Measurements from ENCODE around the gene GAREM1. TPM values are rescaled to one million over a fixed set of nuclear protein-coding genes. Genes with fewer than 3 reads are reported as not detected.
A peak's percentile ranks its signal among the peaks of the same experiment; 100 is the strongest.

Gene GAREM1
- total RNA-seq, 2 experiments from 2014 or later = not detected

DNA sequence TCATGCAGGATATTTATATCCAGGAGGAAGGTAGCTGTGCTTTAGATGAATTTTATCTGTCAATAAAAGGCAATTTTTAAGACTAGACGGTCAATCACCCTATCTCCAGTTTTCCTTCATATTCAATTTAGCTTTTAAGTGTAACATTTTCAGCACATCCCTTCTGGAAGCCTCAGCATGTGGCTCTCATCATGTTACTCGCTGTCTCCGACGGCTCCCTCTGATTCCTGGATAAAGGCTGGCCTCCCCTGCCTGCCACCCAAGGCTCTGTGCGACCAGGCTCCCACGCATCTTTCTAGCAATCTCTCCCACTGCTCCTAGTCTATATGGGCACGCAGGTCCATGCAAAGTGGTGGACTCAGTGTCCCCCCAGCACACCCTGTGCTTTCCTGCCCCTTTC, 196.4 kb downstream of the GAREM1 start:
- H3K36me3 Mint-ChIP-seq = no peaks in the 10 kb centered on the region

DNA sequence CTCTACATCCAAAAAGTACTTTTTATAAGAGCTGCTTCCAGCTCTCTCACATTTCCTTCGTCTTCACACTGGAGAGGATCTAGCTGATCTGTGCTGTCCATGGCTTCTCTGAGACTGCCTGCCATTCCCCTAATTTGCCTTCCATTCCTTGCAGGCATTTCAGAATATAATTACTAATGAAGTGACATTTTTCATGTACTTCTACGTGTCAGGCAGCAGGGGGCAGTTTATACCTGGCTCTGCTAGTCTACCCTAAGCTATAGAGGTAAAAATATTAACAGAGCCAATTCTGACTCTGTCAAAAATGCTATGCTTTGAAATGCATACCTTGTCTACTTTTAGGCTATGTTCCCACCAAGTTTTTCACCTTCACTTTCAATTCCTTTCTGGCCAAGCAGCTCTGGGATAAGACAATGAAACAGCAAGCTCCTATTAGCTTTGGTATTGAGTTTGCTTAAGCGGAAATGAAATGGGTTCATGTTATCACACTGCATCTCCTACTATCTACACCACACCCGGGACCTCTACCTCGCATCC, 198.9 kb downstream of the GAREM1 start:
- peak; percentile 5 for DNase-seq
- no peaks in the 10 kb centered on the region for H3K9me3 Mint-ChIP-seq
- H3K27me3 Mint-ChIP-seq = peaks cover 15% of the 10 kb centered on the region
- no peaks in the 10 kb centered on the region for H3K4me1 Mint-ChIP-seq
- no peak overlapping the region for H3K27ac Mint-ChIP-seq
- H3K4me3 Mint-ChIP-seq = no peak overlapping the region
- H3K36me3 Mint-ChIP-seq = no peaks in the 10 kb centered on the region

More for the DNA sequence above, 196.4 kb downstream of the GAREM1 start:
- H3K9me3 Mint-ChIP-seq = no peaks in the 10 kb centered on the region
- no peak overlapping the region for H3K27ac Mint-ChIP-seq
- peaks cover 18% of the 10 kb centered on the region for H3K27me3 Mint-ChIP-seq
- H3K4me1 Mint-ChIP-seq = peaks cover 4% of the 10 kb centered on the region
- H3K4me3 Mint-ChIP-seq = no peak overlapping the region
- no peak for DNase-seq

DNA sequence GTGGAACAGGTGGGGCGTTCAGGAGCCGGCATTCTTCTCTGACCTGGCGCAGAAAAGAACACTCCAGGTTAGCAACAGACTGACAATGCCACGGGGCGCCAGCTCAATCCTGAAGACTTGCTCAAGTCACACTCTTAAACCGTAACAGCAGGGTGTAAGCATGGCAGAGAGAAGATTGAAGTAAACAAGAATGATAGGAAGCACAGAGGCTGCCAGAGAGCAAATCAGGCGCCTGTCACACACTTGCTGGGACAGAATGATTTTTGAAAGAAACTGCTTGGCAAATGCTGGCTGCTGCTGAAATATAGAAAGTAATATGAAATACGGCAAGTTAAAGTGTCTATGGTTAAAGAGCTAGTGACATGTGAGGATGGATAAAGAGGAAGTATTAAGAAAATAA, 200.3 kb downstream of the GAREM1 start:
- Mint-ChIP-seq H3K4me1 (no peaks in the 10 kb centered on the region), H3K36me3 (no peaks in the 10 kb centered on the region), H3K4me3 (no peak overlapping the region), H3K27ac (no peak overlapping the region), H3K9me3 (no peaks in the 10 kb centered on the region), H3K27me3 (peaks cover 11% of the 10 kb centered on the region)
- no peak for DNase-seq

DNA sequence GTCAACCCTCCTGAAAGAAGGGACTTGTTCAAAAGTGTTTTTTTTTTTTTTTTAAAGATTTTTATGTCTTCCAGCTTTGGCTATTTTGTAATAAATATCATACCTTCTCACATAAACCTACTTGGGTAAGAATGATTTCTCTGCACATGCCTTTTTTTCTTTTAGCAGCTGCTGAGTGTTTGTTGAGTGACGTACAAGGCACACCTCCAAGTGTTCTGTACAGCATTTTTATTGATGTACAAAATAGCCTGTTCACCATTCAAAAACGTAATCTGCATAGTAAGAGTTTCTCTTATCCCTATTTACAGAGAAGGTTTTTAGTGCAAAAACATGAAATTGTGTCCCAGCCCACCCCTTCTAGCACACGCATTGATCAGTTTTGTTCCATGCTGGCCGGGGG, 203.2 kb downstream of the GAREM1 start:
- Mint-ChIP-seq H3K9me3 (no peaks in the 10 kb centered on the region), H3K4me3 (no peak overlapping the region)
- DNase-seq = no peak

DNA sequence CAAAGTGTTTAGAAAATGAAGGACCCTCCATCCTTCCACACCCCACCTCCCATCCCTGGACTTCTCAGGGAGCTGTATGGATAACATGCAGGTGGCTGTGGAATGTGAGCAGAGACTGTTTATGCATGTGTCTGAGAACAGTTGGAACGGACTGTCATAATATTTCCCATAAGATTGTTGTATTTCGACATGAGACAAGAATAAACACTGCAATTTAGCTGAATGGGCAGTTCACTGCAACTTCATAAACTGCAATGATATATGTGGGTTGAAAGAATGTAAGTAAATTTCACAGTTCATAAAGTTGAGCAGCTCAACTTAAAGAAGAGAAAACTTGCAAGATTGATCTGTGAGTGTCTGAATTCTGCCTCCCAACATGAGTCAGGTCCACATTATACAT, 206.3 kb downstream of the GAREM1 start:
- Mint-ChIP-seq H3K27ac (no peak overlapping the region), H3K4me1 (no peaks in the 10 kb centered on the region), H3K4me3 (no peak overlapping the region), H3K9me3 (no peaks in the 10 kb centered on the region), H3K27me3 (peaks cover 15% of the 10 kb centered on the region), H3K36me3 (no peaks in the 10 kb centered on the region)
- DNase-seq = no peak

More for the DNA sequence above, 203.2 kb downstream of the GAREM1 start:
- Mint-ChIP-seq H3K27me3 (peaks cover 15% of the 10 kb centered on the region), H3K36me3 (no peaks in the 10 kb centered on the region), H3K27ac (no peak overlapping the region), H3K4me1 (no peaks in the 10 kb centered on the region)

DNA sequence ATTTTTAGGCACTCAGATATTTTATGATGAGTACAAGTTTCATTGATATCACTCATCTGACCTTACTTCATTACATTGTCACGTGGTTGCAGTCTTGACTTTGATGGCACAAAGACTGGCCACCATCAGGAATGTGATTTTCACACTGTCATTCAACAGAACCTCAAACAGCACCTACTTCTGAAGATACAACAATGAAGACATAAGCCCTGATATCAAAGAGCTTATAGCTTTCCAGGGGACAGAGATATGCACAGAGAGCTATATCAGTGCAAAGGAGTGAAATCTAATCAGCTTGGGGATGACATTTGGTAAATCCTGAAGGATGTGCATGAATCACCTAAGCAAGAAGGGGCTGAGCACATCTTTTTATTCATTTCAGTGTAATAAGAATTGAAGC, 208.6 kb downstream of the GAREM1 start:
- peaks cover 23% of the 10 kb centered on the region for H3K27me3 Mint-ChIP-seq
- H3K27ac Mint-ChIP-seq = no peak overlapping the region
- no peak for DNase-seq
- no peak overlapping the region for H3K4me3 Mint-ChIP-seq
- no peaks in the 10 kb centered on the region for H3K4me1 Mint-ChIP-seq
- no peaks in the 10 kb centered on the region for H3K9me3 Mint-ChIP-seq
- H3K36me3 Mint-ChIP-seq = no peaks in the 10 kb centered on the region

DNA sequence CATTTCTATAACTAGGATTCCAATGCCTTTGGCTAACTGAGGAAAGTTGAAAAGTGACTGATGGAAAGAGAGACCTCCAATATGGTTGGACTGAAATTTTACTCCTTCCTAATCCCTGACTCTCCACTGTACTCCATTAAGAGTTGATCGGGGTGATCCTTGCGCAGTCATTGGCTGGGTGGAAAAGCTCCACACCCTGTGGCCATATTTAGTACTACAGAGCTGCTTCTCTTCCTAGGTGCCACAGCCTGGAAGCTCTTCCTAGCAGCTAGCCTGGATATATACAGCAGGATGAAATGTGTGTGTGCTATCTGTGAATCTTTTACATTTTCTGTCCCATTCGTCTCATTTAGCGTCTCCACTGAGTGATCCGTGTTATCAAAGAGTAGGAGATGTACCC, 209.7 kb downstream of the GAREM1 start:
- Mint-ChIP-seq H3K27me3 (peaks cover 29% of the 10 kb centered on the region), H3K4me1 (no peaks in the 10 kb centered on the region), H3K4me3 (no peak overlapping the region), H3K27ac (no peak overlapping the region), H3K36me3 (no peaks in the 10 kb centered on the region), H3K9me3 (no peaks in the 10 kb centered on the region)
- no peak for DNase-seq

DNA sequence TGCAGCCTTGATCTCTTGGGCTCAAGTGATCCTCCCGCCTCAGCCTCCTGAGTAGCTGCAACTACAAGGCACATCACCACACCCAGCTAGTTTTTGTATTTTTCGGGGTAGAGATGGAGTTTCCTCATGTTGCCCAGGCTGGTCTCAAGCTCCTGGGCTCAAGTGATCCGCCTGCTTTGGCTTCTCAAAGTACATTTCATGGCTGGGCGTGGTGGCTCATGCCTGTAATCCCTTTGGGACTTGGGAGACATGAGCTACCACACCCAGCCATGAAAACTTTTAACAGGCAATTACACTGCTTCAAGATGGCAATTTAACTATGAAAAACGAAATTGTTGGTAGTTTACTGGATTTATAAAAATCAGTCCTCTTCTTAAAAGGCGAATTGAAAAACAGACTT, 211.1 kb downstream of the GAREM1 start:
- H3K9me3 Mint-ChIP-seq = no peaks in the 10 kb centered on the region
- H3K27me3 Mint-ChIP-seq = peaks cover 25% of the 10 kb centered on the region
- DNase-seq = no peak
- no peak overlapping the region for H3K4me3 Mint-ChIP-seq
- H3K27ac Mint-ChIP-seq = no peak overlapping the region
- H3K4me1 Mint-ChIP-seq = no peaks in the 10 kb centered on the region
- H3K36me3 Mint-ChIP-seq = no peaks in the 10 kb centered on the region

DNA sequence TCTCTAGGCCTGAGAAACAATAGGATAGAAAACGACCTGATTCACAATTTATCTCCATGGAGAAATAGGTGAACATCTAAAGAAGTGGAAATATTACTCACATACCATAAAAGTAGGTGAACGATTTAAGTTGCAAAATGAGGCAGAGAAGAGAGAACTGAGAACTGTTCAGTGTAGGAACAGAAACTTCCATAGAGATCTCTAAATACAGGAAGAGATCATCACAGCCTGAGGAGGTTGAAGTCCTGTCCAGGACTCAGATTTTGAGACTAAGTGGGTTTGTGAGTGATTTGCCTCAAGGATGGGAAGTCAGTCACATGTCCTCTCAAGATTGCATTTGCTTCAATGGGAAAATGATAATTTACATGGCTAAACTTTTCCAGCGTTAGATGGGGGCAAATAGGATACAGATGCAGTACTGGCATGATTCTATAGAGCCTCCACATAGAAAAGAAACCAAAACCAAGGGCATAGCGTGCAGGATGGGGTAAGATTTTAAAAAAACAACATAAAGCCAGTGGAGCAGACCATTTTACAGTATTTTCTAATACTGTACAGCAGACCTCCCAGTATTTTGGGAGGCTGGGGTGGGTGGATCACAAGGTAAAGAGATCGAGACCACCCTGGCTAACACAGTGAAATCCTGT, 212.0 kb downstream of the GAREM1 start:
- Mint-ChIP-seq H3K27ac (no peak overlapping the region), H3K4me3 (no peak overlapping the region), H3K4me1 (no peaks in the 10 kb centered on the region), H3K27me3 (peaks cover 21% of the 10 kb centered on the region), H3K36me3 (no peaks in the 10 kb centered on the region), H3K9me3 (no peaks in the 10 kb centered on the region)
- no peak for DNase-seq

DNA sequence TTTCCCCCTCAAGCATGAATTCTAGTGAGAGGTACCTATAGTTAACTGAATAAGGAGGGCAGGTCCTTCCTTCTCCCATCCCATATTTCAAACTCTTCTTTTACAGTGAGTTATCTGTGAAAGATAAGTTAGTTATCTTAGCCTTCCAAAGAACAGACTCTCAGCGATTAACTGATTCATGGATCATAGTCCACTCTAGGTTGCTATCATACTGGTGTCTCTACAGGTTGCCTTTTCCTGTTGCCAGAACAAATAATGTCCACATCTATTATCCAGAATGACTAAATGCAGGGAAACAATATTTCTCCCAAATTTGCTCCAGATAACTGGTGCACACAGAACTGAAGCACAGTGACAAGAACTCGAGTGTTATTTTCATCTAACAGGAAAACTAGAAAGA, 212.5 kb downstream of the GAREM1 start:
- no peaks in the 10 kb centered on the region for H3K9me3 Mint-ChIP-seq
- H3K4me1 Mint-ChIP-seq = no peaks in the 10 kb centered on the region
- H3K36me3 Mint-ChIP-seq = no peaks in the 10 kb centered on the region
- no peak overlapping the region for H3K4me3 Mint-ChIP-seq
- DNase-seq = no peak
- no peak overlapping the region for H3K27ac Mint-ChIP-seq
- H3K27me3 Mint-ChIP-seq = peaks cover 21% of the 10 kb centered on the region

DNA sequence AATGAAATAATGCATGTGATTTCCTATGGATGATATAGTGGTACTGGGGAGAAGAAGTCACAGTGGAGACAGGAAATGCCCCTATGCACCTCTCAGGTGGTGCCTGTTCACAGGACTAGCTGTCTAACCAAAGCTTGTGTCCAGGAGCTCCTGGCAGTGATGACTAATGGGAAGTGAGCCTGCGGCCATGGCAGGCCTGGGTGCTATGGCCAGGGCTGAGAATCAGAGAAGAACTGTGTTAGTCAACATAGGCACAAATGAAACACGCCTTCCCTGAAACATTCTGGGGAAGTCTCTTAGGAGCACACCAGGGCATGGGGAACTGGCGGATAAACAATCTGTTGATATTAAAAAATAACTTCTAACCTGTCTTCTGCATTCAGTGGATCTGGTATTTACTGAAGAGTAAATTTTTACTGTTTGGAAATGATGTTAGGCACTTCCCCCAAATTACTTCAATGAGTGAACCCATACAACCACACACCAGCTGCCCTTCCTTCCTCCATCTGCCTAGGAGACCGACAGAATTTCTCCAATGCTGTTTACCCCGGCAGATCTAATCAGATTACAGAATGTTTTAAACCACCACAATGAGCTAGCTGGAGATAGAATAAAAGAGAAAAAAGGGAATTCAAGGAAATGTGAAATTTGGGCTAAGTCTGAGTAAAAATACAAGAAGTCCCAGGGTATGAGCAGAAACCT, 213.4 kb downstream of the GAREM1 start:
- H3K4me1 Mint-ChIP-seq = no peaks in the 10 kb centered on the region
- H3K36me3 Mint-ChIP-seq = no peaks in the 10 kb centered on the region
- no peak overlapping the region for H3K27ac Mint-ChIP-seq
- DNase-seq = no peak
- H3K9me3 Mint-ChIP-seq = no peaks in the 10 kb centered on the region
- no peak overlapping the region for H3K4me3 Mint-ChIP-seq
- H3K27me3 Mint-ChIP-seq = peaks cover 21% of the 10 kb centered on the region

DNA sequence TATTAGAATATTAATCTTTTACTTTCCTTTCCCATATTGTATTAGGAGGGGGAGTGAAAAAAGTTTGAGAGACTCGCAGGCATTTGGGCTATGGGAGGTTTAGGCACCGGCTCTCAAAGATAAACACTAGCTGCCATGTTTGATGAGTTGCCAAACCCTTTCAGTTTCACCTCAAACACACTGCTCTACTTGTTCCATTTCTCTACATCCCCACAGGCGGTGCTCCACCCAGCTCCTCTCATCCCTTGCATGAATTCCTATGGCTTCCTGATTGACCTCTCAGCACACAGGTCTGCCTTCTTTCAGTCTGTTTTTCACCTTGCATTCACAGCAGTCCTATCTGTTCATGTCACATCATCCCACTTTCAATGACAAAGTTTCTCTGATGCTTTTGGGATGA, 215.1 kb downstream of the GAREM1 start:
- peaks cover 17% of the 10 kb centered on the region for H3K27me3 Mint-ChIP-seq

DNA sequence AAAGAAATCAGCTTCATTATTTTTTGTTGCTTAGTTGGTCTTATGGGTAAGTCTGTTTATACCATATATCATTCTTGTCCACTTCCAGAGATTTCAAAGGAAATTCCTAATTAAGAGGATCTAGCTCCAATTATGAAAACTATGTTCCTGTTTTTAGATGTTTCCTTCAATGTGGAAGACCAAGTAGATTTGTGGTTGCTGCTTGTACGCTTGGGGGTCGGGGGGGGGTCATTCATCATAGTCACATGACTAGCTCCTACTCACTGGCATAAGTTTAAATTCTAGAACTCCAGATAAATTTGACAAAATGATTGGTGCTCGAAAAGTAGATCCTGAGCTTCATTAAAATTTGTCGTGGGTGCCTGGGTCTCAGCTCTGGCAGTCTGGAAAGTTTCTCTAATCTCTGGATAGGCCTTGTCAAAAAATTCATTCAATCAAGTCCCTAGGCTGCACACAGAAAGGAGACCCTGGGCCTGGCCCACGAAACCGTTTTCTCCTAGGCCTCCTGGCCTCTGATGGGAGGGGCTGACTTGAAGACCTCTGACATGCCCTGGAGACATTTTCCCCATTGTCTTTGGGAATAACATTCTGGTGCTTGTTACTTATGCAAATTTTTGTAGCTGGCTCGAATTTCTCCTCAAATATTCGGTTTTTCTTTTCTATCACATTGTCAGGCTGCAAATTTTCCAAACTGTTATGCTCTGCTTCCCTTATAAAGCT, 218.4 kb downstream of the GAREM1 start:
- no peak overlapping the region for H3K4me3 Mint-ChIP-seq
- H3K36me3 Mint-ChIP-seq = no peaks in the 10 kb centered on the region
- no peak overlapping the region for H3K27ac Mint-ChIP-seq
- H3K27me3 Mint-ChIP-seq = peaks cover 9% of the 10 kb centered on the region
- H3K9me3 Mint-ChIP-seq = no peaks in the 10 kb centered on the region
- H3K4me1 Mint-ChIP-seq = no peaks in the 10 kb centered on the region
- no peak for DNase-seq

More for the DNA sequence above, 215.1 kb downstream of the GAREM1 start:
- Mint-ChIP-seq H3K4me1 (no peaks in the 10 kb centered on the region), H3K9me3 (no peaks in the 10 kb centered on the region), H3K36me3 (no peaks in the 10 kb centered on the region), H3K4me3 (no peak overlapping the region), H3K27ac (no peak overlapping the region)
- DNase-seq = no peak

DNA sequence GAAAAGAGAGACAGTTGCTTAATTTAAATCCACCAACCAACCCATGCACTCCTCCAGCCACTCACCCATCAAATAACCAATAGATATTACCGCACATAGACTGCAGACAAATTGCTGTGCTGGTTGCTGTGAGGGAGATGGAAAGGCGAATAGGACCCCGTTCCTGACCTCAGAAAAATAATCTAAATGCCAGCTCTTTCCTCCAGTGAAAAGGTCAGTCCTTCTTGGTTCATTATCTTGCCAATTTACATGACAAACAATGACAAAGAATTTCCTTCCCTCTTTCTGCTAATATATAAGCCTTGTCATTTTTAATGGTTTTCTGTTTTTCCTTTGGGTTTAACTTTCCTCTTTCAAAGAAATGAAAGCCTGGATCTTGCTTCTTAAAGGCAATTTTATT, 219.2 kb downstream of the GAREM1 start:
- peaks cover 2% of the 10 kb centered on the region for H3K27me3 Mint-ChIP-seq
- no peak overlapping the region for H3K27ac Mint-ChIP-seq
- no peak for DNase-seq
- H3K36me3 Mint-ChIP-seq = no peaks in the 10 kb centered on the region
- no peaks in the 10 kb centered on the region for H3K9me3 Mint-ChIP-seq
- no peak overlapping the region for H3K4me3 Mint-ChIP-seq
- H3K4me1 Mint-ChIP-seq = no peaks in the 10 kb centered on the region

DNA sequence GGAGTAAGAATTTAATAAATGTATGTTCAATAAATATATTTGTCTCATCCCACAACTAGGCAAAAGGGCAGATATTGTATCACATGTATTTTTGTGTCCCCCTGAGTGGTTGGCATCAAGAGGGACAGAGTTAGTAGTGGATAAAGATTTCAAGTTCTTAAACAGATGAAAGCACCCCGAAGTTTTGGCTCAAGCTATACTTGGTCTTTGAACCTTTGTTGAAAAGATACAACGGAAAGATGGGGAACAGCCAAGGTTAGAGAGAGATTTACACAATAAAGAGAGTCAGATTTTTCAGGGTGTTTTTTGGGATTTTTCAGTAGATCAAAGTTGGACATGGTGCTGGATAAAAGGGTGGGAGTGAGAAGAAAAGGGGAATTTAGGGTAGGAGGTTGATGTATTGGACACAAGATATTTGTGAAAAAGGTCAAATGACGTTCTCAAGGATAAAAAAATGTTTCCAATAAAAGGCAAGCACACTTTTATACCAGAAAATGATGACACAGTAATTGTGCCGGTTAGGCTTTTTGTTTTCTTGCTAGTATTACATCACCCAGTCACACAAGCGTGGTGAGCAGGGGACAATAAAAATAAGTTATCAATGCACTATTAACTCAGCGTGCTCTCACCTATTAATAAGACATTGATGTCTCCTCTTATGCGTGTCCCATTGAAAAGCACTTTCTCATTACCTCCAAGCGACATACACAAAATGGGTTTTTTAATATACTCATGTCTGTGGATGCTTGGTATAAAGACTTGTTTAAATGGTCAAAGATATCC, 221.3 kb downstream of the GAREM1 start:
- no peaks in the 10 kb centered on the region for H3K4me1 Mint-ChIP-seq
- H3K27me3 Mint-ChIP-seq = no peaks in the 10 kb centered on the region
- H3K27ac Mint-ChIP-seq = no peak overlapping the region

More for the DNA sequence above, 221.3 kb downstream of the GAREM1 start:
- Mint-ChIP-seq H3K9me3 (no peaks in the 10 kb centered on the region), H3K36me3 (no peaks in the 10 kb centered on the region), H3K4me3 (no peak overlapping the region)
- no peak for DNase-seq

Data from activated naive CD8-positive, alpha-beta T cell treated with anti-CD3 and anti-CD28 coated beads for 36 hours (primary cell).